ENCODE results near the gene PRPF19. TPM values are rescaled to one million over a fixed set of nuclear protein-coding genes. Genes with fewer than 3 reads are reported as not detected.

PRPF19 gene
- total and polyA plus RNA-seq, 3 donors from 2014 or later: 71.6 to 109 (median 79.8) TPM

DNA sequence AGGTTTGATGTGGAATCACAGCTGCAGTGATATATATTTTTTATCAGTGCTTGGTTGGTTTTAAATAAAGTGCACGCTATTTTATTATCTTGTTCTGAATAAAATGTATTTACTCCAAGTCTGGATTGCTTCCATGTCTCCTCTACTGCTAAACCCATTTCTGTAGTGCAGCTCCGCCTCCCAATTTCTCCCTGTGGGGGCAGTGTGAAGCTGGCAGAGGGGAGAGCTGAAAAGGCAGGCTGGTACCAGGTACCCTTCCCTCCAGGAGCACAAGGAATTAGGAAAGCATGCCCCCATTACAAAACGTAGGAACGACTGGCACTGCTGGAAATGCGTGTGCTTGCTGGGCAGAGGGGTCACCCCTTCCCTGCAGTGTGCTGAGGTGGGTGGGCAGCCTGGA, 16.9 kb upstream of the PRPF19 start:
- no peak for DNase-seq
- WGBS, 2 donors: 69 to 70% methylated on average over 4 to 5 of the region's 5 CpGs
- intact Hi-C loops (cut with DNase I; ENCODE audit: low total_unique reads): no loop called here

DNA sequence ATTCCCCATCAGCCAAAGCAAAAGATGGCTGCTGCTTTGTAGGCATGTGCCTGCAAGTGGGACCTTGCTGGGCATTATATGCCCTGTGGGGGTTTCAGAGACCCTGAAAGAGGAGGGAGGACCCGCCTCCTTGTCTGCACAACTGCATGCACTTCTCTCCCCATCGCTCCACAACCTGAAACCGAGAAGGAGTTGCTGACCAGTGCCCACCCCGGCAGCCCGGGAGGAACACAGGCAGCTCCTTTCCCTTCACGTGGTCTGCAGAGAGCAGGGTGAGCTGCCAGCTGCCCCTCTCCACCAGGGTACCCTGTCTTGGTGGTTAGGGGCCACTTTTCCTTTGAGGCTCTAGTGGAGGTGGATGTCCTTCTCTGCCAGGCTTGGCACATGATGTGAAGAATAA, 16.5 kb upstream of the PRPF19 start:
- DNase-seq: no peak
- Histone ChIP-seq H3K27ac (no peak overlapping the region), H3K4me1 (peaks cover 15% of the 10 kb centered on the region), H3K4me3 (no peak overlapping the region), H3K27me3 (no peaks in the 10 kb centered on the region), H3K9me3 (no peaks in the 10 kb centered on the region), H3K36me3 (ENCODE audit: low read depth, missing control alignments) (no peaks in the 10 kb centered on the region)
- intact Hi-C loops (cut with DNase I; ENCODE audit: low total_unique reads): no loop called here
- WGBS, 2 donors: 73 to 85% methylated on average over 6 of the region's 6 CpGs
- no peak for TF ChIP-seq POLR2A (IDR thresholded peaks at IDR 0.05)
- TF ChIP-seq, protein P1, sequence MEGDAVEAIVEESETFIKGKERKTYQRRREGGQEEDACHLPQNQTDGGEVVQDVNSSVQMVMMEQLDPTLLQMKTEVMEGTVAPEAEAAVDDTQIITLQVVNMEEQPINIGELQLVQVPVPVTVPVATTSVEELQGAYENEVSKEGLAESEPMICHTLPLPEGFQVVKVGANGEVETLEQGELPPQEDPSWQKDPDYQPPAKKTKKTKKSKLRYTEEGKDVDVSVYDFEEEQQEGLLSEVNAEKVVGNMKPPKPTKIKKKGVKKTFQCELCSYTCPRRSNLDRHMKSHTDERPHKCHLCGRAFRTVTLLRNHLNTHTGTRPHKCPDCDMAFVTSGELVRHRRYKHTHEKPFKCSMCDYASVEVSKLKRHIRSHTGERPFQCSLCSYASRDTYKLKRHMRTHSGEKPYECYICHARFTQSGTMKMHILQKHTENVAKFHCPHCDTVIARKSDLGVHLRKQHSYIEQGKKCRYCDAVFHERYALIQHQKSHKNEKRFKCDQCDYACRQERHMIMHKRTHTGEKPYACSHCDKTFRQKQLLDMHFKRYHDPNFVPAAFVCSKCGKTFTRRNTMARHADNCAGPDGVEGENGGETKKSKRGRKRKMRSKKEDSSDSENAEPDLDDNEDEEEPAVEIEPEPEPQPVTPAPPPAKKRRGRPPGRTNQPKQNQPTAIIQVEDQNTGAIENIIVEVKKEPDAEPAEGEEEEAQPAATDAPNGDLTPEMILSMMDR (IDR thresholded peaks at IDR 0.05): no peak

More for the DNA sequence above, 16.9 kb upstream of the PRPF19 start:
- no peaks in the 10 kb centered on the region for H3K27me3 ChIP-seq
- H3K27ac ChIP-seq: no peak overlapping the region
- no peak overlapping the region for H3K4me3 ChIP-seq
- H3K9me3 ChIP-seq: no peaks in the 10 kb centered on the region
- H3K36me3 ChIP-seq (ENCODE audit: low read depth, missing control alignments): no peaks in the 10 kb centered on the region
- H3K4me1 ChIP-seq: peaks cover 15% of the 10 kb centered on the region
- TF ChIP-seq, protein P1 (IDR thresholded peaks at IDR 0.05): no peak
- no peak for TF ChIP-seq POLR2A (IDR thresholded peaks at IDR 0.05)

DNA sequence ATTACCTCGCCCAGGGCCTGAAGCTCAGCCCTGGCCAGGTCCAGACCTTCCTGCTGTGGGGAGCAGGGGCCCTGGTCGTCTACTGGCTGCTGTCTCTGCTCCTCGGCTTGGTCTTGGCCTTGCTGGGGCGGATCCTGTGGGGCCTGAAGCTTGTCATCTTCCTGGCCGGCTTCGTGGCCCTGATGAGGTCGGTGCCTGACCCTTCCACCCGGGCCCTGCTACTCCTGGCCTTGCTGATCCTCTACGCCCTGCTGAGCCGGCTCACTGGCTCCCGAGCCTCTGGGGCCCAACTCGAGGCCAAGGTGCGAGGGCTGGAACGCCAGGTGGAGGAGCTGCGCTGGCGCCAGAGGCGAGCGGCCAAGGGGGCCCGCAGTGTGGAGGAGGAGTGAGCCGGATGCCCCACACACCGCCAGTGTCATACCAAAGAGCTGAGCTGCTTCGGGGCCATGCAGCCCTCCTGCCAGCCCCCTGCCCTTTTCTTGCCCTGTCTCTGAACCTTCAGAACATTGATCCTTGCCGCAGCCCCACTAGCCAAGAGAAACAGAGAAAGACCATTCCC, 15.5 kb upstream of the PRPF19 start:
- 67 to 86% methylated on average over 6 to 23 of the region's 23 CpGs for WGBS, 2 donors
- H3K9me3 ChIP-seq: no peaks in the 10 kb centered on the region
- H3K4me3 ChIP-seq: no peak overlapping the region
- no peak for DNase-seq
- no peaks in the 10 kb centered on the region for H3K27me3 ChIP-seq
- H3K27ac ChIP-seq: no peak overlapping the region
- TF ChIP-seq POLR2A (IDR thresholded peaks at IDR 0.05): no peak
- TF ChIP-seq, protein P1 (IDR thresholded peaks at IDR 0.05): no peak
- H3K4me1 ChIP-seq: peaks cover 18% of the 10 kb centered on the region
- intact Hi-C loops (cut with DNase I; ENCODE audit: low total_unique reads): no loop called here
- no peaks in the 10 kb centered on the region for H3K36me3 ChIP-seq (ENCODE audit: low read depth, missing control alignments)

DNA sequence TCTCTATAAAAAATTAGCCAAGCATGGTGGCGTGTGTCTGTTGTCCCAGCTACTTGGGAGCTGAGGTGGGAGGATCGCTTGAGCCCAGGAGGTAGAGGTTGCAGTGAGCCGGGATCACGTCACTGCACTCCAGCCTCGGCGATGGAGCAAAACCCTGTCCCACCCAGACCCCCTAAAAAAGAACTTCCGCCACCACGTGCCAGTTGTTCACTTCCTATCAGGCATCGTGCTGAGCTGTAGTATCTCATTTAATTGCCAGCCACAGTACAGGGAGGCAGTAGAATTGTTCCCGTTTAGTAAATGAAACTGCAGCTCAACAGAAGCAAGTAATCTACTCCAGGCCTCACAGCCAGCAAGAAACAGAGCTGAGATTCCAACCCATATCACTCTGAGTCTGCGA, 14.9 kb upstream of the PRPF19 start:
- Histone ChIP-seq H3K27me3 (no peaks in the 10 kb centered on the region), H3K9me3 (no peaks in the 10 kb centered on the region), H3K4me1 (peaks cover 24% of the 10 kb centered on the region), H3K27ac (no peak overlapping the region), H3K36me3 (ENCODE audit: low read depth, missing control alignments) (no peaks in the 10 kb centered on the region), H3K4me3 (no peak overlapping the region)
- 92 to 94% methylated on average over 11 of the region's 11 CpGs for WGBS, 2 donors
- intact Hi-C loops (cut with DNase I; ENCODE audit: low total_unique reads): no loop called here
- DNase-seq: no peak
- TF ChIP-seq, protein P1 (IDR thresholded peaks at IDR 0.05): no peak
- no peak for TF ChIP-seq POLR2A (IDR thresholded peaks at IDR 0.05)

GRCh38 chr11:60919956-60920355, 13.6 kb upstream of the PRPF19 start:
- H3K27me3 ChIP-seq: no peaks in the 10 kb centered on the region
- intact Hi-C loops (cut with DNase I; ENCODE audit: low total_unique reads): no loop called here
- no peak for TF ChIP-seq POLR2A (IDR thresholded peaks at IDR 0.05)
- TF ChIP-seq, protein P1 (IDR thresholded peaks at IDR 0.05): no peak
- DNase-seq: no peak
- H3K36me3 ChIP-seq (ENCODE audit: low read depth, missing control alignments): no peaks in the 10 kb centered on the region
- H3K4me3 ChIP-seq: no peak overlapping the region
- H3K27ac ChIP-seq: no peak overlapping the region
- peaks cover 30% of the 10 kb centered on the region for H3K4me1 ChIP-seq
- H3K9me3 ChIP-seq: no peaks in the 10 kb centered on the region
- WGBS, 2 donors: 73 to 79% methylated on average over 2 of the region's 2 CpGs
